HepG2 (cell line): ENCODE measurements around the gene TIMM13. TPM values are rescaled to one million over a fixed set of nuclear protein-coding genes. Genes with fewer than 3 reads are reported as not detected.

ENCODE experiments used
- ARNT ChIP-seq: fragments of 450-650 bp; IDR thresholded peaks from 2 replicates; pipeline ENCODE4 v1.6.1; 2017
- DMAP1 ChIP-seq: IDR thresholded peaks from 2 replicates; pipeline ENCODE4 v1.6.1; 2016
- FOXA1 ChIP-seq, 2 experiments: fragments of 450-650 bp in 1 of 2; sonication (generic) in 1 of 2; formaldehyde crosslinking in 1 of 2; IDR thresholded peaks; 2 replicates each; pipeline versions ENCODE4 v1.4.0 to v1.6.1; 2016 to 2020; ENCODE audit warnings: missing genetic modification reagents in 1 of 2
- GPN1 ChIP-seq: sonication (generic); formaldehyde crosslinking; IDR thresholded peaks from 2 replicates; pipeline ENCODE4 v1.5.1; 2020; ENCODE audit warnings: missing genetic modification reagents, borderline replicate concordance
- JARID2 ChIP-seq: sonication (generic); formaldehyde crosslinking; IDR thresholded peaks from 2 replicates; pipeline ENCODE4 v1.8.1; 2023; ENCODE audit warnings: missing genetic modification reagents, inconsistent platforms; ENCODE audit not compliant: insufficient replicate concordance
- MTA1 ChIP-seq: sonication (generic); formaldehyde crosslinking; IDR thresholded peaks from 2 replicates; pipeline ENCODE4 v1.4.0; 2020; ENCODE audit warnings: missing genetic modification reagents, mild to moderate bottlenecking, borderline replicate concordance
- NCOA1 ChIP-seq: sonication (generic); formaldehyde crosslinking; IDR thresholded peaks from 2 replicates; pipeline ENCODE4 v1.9.0; 2021; ENCODE audit warnings: missing genetic modification reagents
- SP140L ChIP-seq: sonication (generic); formaldehyde crosslinking; IDR thresholded peaks from 2 replicates; pipeline ENCODE4 v1.4.0; 2020; ENCODE audit warnings: missing genetic modification reagents, borderline replicate concordance
- SPEN ChIP-seq: sonication (generic); formaldehyde crosslinking; IDR thresholded peaks from 2 replicates; pipeline ENCODE4 v1.5.1; 2020; ENCODE audit warnings: low read depth, mild to moderate bottlenecking, missing genetic modification reagents
- ZNF589 ChIP-seq: sonication (generic); formaldehyde crosslinking; conservative IDR thresholded peaks from 2 replicates; pipeline ENCODE4 v1.8.0; 2022; ENCODE audit warnings: mild to moderate bottlenecking, moderate library complexity, missing genetic modification reagents
- polyA plus RNA-seq, 8 experiments: library from polyadenylated mRNA; depleted of rRNA in 3 of 8; stranded (reverse) in 7 of 8; unstranded in 1 of 8; fragments of >200 nt; fragmentation: Illumina TruSeq in 4 of 8; extraction: Trizol in 4 of 8; gene quantifications; 2 replicates each; pipeline versions ENCODE4 v1.2.1 to v1.2.3, GENCODE V29; 2011 to 2016; ENCODE audit warnings: low read depth in 4 of 8, missing spikeins in 1 of 8, mixed read lengths in 1 of 8; ENCODE audit not compliant: insufficient read depth in 1 of 8
- total RNA-seq, 5 experiments: library from RNA; depleted of rRNA; stranded (reverse); fragments of >200 nt; fragmentation: Illumina TruSeq; extraction: Trizol; gene quantifications; 2 replicates each; pipeline ENCODE4 v1.2.3, GENCODE V29; 2016; ENCODE audit warnings: low read depth in 1 of 5
- TF ChIP-seq, protein P1 (sequence below): sonication (generic); formaldehyde crosslinking; IDR thresholded peaks from 2 replicates; pipeline ENCODE4 v1.4.0; 2020; ENCODE audit warnings: low read depth, missing genetic modification reagents
- TF ChIP-seq, protein P2 (sequence below): sonication (generic); formaldehyde crosslinking; IDR thresholded peaks from 2 replicates; pipeline ENCODE4 v1.5.0; 2020; ENCODE audit warnings: missing genetic modification reagents
- TF ChIP-seq, protein P3 (sequence below): IDR thresholded peaks from 2 replicates; pipeline ENCODE4 v1.6.1; 2016; ENCODE audit warnings: missing compliant biosample characterization, missing genetic modification reagents, borderline replicate concordance
- TF ChIP-seq, protein P4 (sequence below): sonication (generic); IDR thresholded peaks from 2 replicates; pipeline ENCODE4 v1.6.1; 2016; ENCODE audit warnings: low read depth, borderline replicate concordance
- TF ChIP-seq, protein P5 (sequence below): sonication (generic); formaldehyde crosslinking; IDR thresholded peaks from 2 replicates; pipeline ENCODE4 v1.9.0; 2021; ENCODE audit warnings: mild to moderate bottlenecking, missing genetic modification reagents

The TIMM13 gene
- total and polyA plus RNA-seq, 2 of the 13 experiments (the other 11 are each of a cell fraction or from before 2014, with no cell fraction given): 48.4 to 108 TPM

DNA sequence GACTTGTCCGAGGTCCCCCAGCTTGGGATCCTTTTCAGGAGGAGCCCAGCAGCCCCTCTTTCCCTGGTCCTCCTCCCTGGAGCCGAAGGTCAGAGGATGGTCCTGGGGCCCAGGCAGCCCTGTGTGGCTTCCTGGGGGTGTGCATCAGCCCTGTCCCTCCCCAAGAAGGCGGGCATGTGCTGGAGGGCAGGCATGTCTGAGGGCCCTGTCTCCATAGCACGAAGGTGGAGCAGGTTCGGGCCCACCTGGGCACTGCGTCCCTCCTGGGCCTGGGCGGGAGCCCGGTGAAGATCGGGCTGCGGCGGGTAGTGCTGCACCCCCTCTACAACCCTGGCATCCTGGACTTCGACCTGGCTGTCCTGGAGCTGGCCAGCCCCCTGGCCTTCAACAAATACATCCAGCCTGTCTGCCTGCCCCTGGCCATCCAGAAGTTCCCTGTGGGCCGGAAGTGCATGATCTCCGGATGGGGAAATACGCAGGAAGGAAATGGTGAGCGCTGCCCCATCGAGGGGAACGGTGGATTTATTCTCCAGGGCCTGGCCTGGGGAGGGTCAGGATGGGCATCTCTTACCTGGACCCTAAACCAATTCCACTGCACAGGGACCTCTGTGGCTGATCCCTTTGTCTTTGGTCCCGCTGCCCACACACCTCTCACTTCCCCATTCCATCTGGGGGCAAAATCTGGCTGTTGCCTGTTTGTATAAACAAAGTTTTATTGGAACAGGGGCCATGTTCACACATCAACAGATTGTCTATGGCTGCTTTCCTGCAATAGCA lies 10.9 kb downstream of the TIMM13 start (continued):
- TF ChIP-seq, protein P1, sequence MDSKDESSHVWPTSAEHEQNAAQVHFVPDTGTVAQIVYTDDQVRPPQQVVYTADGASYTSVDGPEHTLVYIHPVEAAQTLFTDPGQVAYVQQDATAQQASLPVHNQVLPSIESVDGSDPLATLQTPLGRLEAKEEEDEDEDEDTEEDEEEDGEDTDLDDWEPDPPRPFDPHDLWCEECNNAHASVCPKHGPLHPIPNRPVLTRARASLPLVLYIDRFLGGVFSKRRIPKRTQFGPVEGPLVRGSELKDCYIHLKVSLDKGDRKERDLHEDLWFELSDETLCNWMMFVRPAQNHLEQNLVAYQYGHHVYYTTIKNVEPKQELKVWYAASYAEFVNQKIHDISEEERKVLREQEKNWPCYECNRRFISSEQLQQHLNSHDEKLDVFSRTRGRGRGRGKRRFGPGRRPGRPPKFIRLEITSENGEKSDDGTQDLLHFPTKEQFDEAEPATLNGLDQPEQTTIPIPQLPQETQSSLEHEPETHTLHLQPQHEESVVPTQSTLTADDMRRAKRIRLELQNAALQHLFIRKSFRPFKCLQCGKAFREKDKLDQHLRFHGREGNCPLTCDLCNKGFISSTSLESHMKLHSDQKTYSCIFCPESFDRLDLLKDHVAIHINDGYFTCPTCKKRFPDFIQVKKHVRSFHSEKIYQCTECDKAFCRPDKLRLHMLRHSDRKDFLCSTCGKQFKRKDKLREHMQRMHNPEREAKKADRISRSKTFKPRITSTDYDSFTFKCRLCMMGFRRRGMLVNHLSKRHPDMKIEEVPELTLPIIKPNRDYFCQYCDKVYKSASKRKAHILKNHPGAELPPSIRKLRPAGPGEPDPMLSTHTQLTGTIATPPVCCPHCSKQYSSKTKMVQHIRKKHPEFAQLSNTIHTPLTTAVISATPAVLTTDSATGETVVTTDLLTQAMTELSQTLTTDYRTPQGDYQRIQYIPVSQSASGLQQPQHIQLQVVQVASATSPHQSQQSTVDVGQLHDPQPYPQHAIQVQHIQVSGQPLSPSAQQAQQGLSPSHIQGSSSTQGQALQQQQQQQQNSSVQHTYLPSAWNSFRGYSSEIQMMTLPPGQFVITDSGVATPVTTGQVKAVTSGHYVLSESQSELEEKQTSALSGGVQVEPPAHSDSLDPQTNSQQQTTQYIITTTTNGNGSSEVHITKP: no peak
- TF ChIP-seq ARNT (no peak), DMAP1 (CRISPR knock-in tag) (peak; percentile 54; the same call in 1 of the 2 replicates), SP140L (CRISPR knock-in tag) (no peak), GPN1 (CRISPR knock-in tag) (no peak), NCOA1 (CRISPR knock-in tag) (no peak), JARID2 (no peak), MTA1 (CRISPR knock-in tag) (no peak; the same call in 1 of the 2 replicates), FOXA1 (IDR thresholded peaks at IDR 0.05) (no peak), FOXA1 (CRISPR knock-in tag; IDR thresholded peaks at IDR 0.05) (no peak), SPEN (CRISPR knock-in tag) (peak; percentile 83), ZNF589 (CRISPR knock-in tag) (no peak)
- TF ChIP-seq, protein P2, sequence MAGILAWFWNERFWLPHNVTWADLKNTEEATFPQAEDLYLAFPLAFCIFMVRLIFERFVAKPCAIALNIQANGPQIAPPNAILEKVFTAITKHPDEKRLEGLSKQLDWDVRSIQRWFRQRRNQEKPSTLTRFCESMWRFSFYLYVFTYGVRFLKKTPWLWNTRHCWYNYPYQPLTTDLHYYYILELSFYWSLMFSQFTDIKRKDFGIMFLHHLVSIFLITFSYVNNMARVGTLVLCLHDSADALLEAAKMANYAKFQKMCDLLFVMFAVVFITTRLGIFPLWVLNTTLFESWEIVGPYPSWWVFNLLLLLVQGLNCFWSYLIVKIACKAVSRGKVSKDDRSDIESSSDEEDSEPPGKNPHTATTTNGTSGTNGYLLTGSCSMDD (CRISPR knock-in tag): no peak
- TF ChIP-seq, protein P3, sequence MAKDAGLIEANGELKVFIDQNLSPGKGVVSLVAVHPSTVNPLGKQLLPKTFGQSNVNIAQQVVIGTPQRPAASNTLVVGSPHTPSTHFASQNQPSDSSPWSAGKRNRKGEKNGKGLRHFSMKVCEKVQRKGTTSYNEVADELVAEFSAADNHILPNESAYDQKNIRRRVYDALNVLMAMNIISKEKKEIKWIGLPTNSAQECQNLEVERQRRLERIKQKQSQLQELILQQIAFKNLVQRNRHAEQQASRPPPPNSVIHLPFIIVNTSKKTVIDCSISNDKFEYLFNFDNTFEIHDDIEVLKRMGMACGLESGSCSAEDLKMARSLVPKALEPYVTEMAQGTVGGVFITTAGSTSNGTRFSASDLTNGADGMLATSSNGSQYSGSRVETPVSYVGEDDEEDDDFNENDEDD (CRISPR knock-in tag): peak; percentile 61
- TF ChIP-seq, protein P4, sequence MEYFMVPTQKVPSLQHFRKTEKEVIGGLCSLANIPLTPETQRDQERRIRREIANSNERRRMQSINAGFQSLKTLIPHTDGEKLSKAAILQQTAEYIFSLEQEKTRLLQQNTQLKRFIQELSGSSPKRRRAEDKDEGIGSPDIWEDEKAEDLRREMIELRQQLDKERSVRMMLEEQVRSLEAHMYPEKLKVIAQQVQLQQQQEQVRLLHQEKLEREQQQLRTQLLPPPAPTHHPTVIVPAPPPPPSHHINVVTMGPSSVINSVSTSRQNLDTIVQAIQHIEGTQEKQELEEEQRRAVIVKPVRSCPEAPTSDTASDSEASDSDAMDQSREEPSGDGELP: peak; percentile 30; the same call in 1 of the 2 replicates
- TF ChIP-seq, protein P5, sequence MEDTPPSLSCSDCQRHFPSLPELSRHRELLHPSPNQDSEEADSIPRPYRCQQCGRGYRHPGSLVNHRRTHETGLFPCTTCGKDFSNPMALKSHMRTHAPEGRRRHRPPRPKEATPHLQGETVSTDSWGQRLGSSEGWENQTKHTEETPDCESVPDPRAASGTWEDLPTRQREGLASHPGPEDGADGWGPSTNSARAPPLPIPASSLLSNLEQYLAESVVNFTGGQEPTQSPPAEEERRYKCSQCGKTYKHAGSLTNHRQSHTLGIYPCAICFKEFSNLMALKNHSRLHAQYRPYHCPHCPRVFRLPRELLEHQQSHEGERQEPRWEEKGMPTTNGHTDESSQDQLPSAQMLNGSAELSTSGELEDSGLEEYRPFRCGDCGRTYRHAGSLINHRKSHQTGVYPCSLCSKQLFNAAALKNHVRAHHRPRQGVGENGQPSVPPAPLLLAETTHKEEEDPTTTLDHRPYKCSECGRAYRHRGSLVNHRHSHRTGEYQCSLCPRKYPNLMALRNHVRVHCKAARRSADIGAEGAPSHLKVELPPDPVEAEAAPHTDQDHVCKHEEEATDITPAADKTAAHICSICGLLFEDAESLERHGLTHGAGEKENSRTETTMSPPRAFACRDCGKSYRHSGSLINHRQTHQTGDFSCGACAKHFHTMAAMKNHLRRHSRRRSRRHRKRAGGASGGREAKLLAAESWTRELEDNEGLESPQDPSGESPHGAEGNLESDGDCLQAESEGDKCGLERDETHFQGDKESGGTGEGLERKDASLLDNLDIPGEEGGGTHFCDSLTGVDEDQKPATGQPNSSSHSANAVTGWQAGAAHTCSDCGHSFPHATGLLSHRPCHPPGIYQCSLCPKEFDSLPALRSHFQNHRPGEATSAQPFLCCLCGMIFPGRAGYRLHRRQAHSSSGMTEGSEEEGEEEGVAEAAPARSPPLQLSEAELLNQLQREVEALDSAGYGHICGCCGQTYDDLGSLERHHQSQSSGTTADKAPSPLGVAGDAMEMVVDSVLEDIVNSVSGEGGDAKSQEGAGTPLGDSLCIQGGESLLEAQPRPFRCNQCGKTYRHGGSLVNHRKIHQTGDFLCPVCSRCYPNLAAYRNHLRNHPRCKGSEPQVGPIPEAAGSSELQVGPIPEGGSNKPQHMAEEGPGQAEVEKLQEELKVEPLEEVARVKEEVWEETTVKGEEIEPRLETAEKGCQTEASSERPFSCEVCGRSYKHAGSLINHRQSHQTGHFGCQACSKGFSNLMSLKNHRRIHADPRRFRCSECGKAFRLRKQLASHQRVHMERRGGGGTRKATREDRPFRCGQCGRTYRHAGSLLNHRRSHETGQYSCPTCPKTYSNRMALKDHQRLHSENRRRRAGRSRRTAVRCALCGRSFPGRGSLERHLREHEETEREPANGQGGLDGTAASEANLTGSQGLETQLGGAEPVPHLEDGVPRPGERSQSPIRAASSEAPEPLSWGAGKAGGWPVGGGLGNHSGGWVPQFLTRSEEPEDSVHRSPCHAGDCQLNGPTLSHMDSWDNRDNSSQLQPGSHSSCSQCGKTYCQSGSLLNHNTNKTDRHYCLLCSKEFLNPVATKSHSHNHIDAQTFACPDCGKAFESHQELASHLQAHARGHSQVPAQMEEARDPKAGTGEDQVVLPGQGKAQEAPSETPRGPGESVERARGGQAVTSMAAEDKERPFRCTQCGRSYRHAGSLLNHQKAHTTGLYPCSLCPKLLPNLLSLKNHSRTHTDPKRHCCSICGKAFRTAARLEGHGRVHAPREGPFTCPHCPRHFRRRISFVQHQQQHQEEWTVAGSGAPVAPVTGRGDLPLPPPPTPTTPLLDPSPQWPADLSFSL: no peak
